HCT116 (cell line): Measurements from ENCODE around the gene CMIP. TPM values are rescaled to one million over a fixed set of nuclear protein-coding genes. Genes with fewer than 3 reads are reported as not detected.
A peak's percentile ranks its signal among the peaks of the same experiment; 100 is the strongest.

ENCODE experiments used
- ATAC-seq: fragments of 200-7000 bp; cut with Tn5 transposase; 2 replicates; pipeline ENCODE4 v1.9.1; 2020; ENCODE audit warnings: mild to moderate bottlenecking, moderate library complexity
- BruUV-seq: library from RNA; stranded (reverse); fragments of 400-500 nt; replicated peaks from 2 replicates; lab custom pipeline; 2021; lab: Mats Ljungman, UMichigan
- CTCF ChIA-PET: fragments of 300-600 bp; sonication (Branson Sonifier 250); formaldehyde crosslinking; loops from one replicate; lab custom pipeline; 2021; ENCODE audit warnings: antibody characterized with exemption; lab: Charles Lee
- POLR2A ChIA-PET: fragments of 300-600, 350-600 bp; sonication (Branson Sonifier 250); formaldehyde crosslinking; loops from one replicate; lab custom pipeline; 2021; ENCODE audit warnings: antibody characterized with exemption; lab: Charles Lee
- RAD21 ChIA-PET, 2 experiments: fragments of 300-600 bp; sonication (Branson Sonifier 250); formaldehyde crosslinking; loops; one replicate each; lab custom pipeline; 2023; ENCODE audit warnings: low total read pairs in 2 of 2; ENCODE audit not compliant: uncharacterized antibody in 2 of 2, unreplicated experiment in 2 of 2, low non-redundant PET in 1 of 2; lab: Charles Lee
- DNase-seq: peaks from one replicate; pipeline ENCODE4 v3.0.0-alpha.2; 2010; ENCODE audit warnings: low read depth, low spot score
- H2AFZ ChIP-seq: fragments of 200-600 bp; shearing (Covaris generic), sonication (generic); 2 replicates; pipeline ENCODE4 v1.6.1; 2017; ENCODE audit warnings: low read depth, mixed run types, mixed read lengths, antibody characterized with exemption, low read length; ENCODE audit not compliant: poor library complexity, severe bottlenecking
- H3K27ac ChIP-seq: 2 replicates; pipeline ENCODE4 v1.5.1; 2012; ENCODE audit warnings: low read depth, low read length
- H3K27me3 ChIP-seq: fragments of 200-600 bp; sonication (generic); 2 replicates; pipeline ENCODE4 v1.6.1; 2016; ENCODE audit warnings: mixed run types, low read length, mixed read lengths; ENCODE audit not compliant: insufficient read depth
- H3K36me3 ChIP-seq, 2 experiments: fragments of 200-500 bp in 1 of 2; fragments of 200-600 bp in 1 of 2; sonication (Bioruptor generic) in 1 of 2; sonication (generic) in 1 of 2; 2 replicates each; pipeline versions ENCODE4 v1.5.1 to v1.6.1; 2014 to 2016; ENCODE audit warnings: low read length in 2 of 2, inconsistent platforms in 1 of 2, mixed read lengths in 1 of 2, mixed run types in 1 of 2; ENCODE audit not compliant: insufficient read depth in 2 of 2, control insufficient read depth in 1 of 2
- H3K4me1 ChIP-seq, 2 experiments: fragments of 200-600 bp in 1 of 2; sonication (generic) in 1 of 2; 2 replicates each; pipeline versions ENCODE4 v1.5.1 to v1.6.1; 2012 to 2017; ENCODE audit warnings: low read length in 2 of 2, inconsistent platforms in 1 of 2, mild to moderate bottlenecking in 1 of 2, mixed read lengths in 1 of 2, mixed run types in 1 of 2, moderate library complexity in 1 of 2; ENCODE audit not compliant: insufficient read depth in 2 of 2, control insufficient read depth in 1 of 2
- H3K4me2 ChIP-seq: fragments of 200-600 bp; sonication (generic); 2 replicates; pipeline ENCODE4 v1.6.1; 2017; ENCODE audit warnings: mixed run types, low read length, mixed read lengths
- H3K4me3 ChIP-seq, 2 experiments: fragments of 200-600 bp in 1 of 2; sonication (generic) in 1 of 2; replicated peaks in 1 of 2; 2 replicates each; pipeline ENCODE4 v1.5.1; 2011 to 2016; ENCODE audit warnings: low read length in 2 of 2, control low read depth in 1 of 2, low read depth in 1 of 2, mild to moderate bottlenecking in 1 of 2, mixed read lengths in 1 of 2, mixed run types in 1 of 2
- H3K79me2 ChIP-seq: fragments of 200-600 bp; sonication (generic); 2 replicates; pipeline ENCODE4 v1.6.1; 2017; ENCODE audit warnings: mild to moderate bottlenecking, mixed run types, low read length, moderate library complexity, mixed read lengths; ENCODE audit not compliant: insufficient read depth
- H3K9ac ChIP-seq: fragments of 200-600 bp; sonication (generic); 2 replicates; pipeline ENCODE4 v1.6.1; 2016; ENCODE audit warnings: low read length, mixed read lengths
- H3K9me2 ChIP-seq: fragments of 200-600 bp; sonication (generic), shearing (Covaris generic); 2 replicates; pipeline ENCODE4 v1.6.1; 2017; ENCODE audit warnings: mixed run types, mild to moderate bottlenecking, moderate library complexity; ENCODE audit not compliant: insufficient read depth
- H3K9me3 ChIP-seq, 2 experiments: fragments of 200-500 bp in 1 of 2; fragments of 200-600 bp in 1 of 2; sonication (Bioruptor generic) in 1 of 2; sonication (generic) in 1 of 2; 2 replicates each; pipeline ENCODE4 v1.6.1; 2014 to 2017; ENCODE audit warnings: low read length in 2 of 2, mixed read lengths in 2 of 2, inconsistent platforms in 1 of 2, low read depth in 1 of 2, mild to moderate bottlenecking in 1 of 2, mixed run types in 1 of 2, moderate library complexity in 1 of 2; ENCODE audit not compliant: control insufficient read depth in 1 of 2, insufficient read depth in 1 of 2
- H4K20me1 ChIP-seq: fragments of 200-600 bp; sonication (generic), shearing (Covaris generic); 2 replicates; pipeline ENCODE4 v1.6.1; 2017; ENCODE audit warnings: mixed run types, mild to moderate bottlenecking, moderate library complexity; ENCODE audit not compliant: insufficient read depth
- CTCF ChIP-seq, 3 experiments: fragments of 200-600 bp in 1 of 3; sonication (generic) in 1 of 3; IDR thresholded peaks in 2 of 3; conservative IDR thresholded peaks in 1 of 3; 2 replicates each; pipeline ENCODE4 v1.5.1; 2012 to 2017; ENCODE audit warnings: low read depth in 2 of 3, low read length in 2 of 3, antibody characterized with exemption in 1 of 3, borderline replicate concordance in 1 of 3, control low read depth in 1 of 3, mild to moderate bottlenecking in 1 of 3, mixed read lengths in 1 of 3, mixed run types in 1 of 3, moderate library complexity in 1 of 3; ENCODE audit not compliant: insufficient read depth in 1 of 3
- ZBTB33 ChIP-seq: IDR thresholded peaks from 2 replicates; pipeline ENCODE4 v1.6.1; 2011; ENCODE audit warnings: mild to moderate bottlenecking, low read length, moderate library complexity; ENCODE audit not compliant: insufficient replicate concordance; ENCODE audit errors: extremely low read depth
- ZNF274 ChIP-seq: fragments of 200-500 bp; sonication (Bioruptor generic); IDR thresholded peaks from 2 replicates; pipeline ENCODE4 v1.6.1; 2014; ENCODE audit warnings: mild to moderate bottlenecking, low read depth, low read length, inconsistent platforms
- intact Hi-C: fragments of 100-400 bp; cut with micrococcal nuclease; formaldehyde crosslinking; loops from 2 replicates; pipeline ENCODE4 v1.10.0; 2022
- total RNA-seq: library from RNA; stranded (reverse); gene quantifications from one replicate; pipeline ENCODE4 v1.2.1, GENCODE V29; 2021; ENCODE audit not compliant: unreplicated experiment

The CMIP gene
- total RNA-seq, 1 experiment from 2014 or later: 64.6 TPM

GRCh38 chr16:81587626-81588160 lies 143.1 kb downstream of the CMIP start:
- no peaks in the 10 kb centered on the region for H3K9me2 ChIP-seq
- peaks cover 74% of the 10 kb centered on the region for H3K79me2 ChIP-seq
- H3K27ac ChIP-seq: peak overlapping the region; percentile 69
- H4K20me1 ChIP-seq: no peaks in the 10 kb centered on the region
- intact Hi-C loops: no loop called here
- no peaks in the 10 kb centered on the region for H3K9me3 ChIP-seq
- ChIA-PET RAD21 (no interaction called here), CTCF (interaction anchor here (0.9 kb wide), 1 partner anchor 15 kb away, joined by 3 read pairs; no protein-coding TSS in a partner anchor), POLR2A (no interaction called here)
- no peaks in the 10 kb centered on the region for H3K36me3 ChIP-seq
- H3K27me3 ChIP-seq: no peaks in the 10 kb centered on the region
- BruUV-seq: no TSS peak
- H3K4me2 ChIP-seq: peak overlapping the region; percentile 73
- H3K4me3 ChIP-seq: no peak overlapping the region
- peak overlapping the region; percentile 63 for H3K9ac ChIP-seq
- no peak overlapping the region for H2AFZ ChIP-seq
- ATAC-seq (no peak), DNase-seq (no peak)
- TF ChIP-seq CTCF (IDR thresholded peaks at IDR 0.05 in 2 of 3, conservative IDR thresholded peaks at IDR 0.05 in 1 of 3; ENCODE audit: borderline replicate concordance in 1 of 3, insufficient read depth in 1 of 3, low read depth in 2 of 3, low read length in 2 of 3) (no peak), ZNF274 (no peak), ZBTB33 (no peak)
- H3K4me1 ChIP-seq: peaks cover 55 to 60% of the 10 kb centered on the region in 2 experiments
